Mesodermal cell (in vitro differentiated cells): Measurements from ENCODE around the gene LRSAM1.
"Not testable (repeated sequence)": the region's sequence is repeated elsewhere in the genome, so short reads cannot be mapped to it uniquely, and the experiment has no call there.

Source experiments
- H3K27ac ChIP-seq: 2 replicates; pipeline ENCODE4 v1.7.0; 2013; ENCODE audit warnings: mild to moderate bottlenecking, low read depth, low read length, moderate library complexity; ENCODE audit not compliant: severe bottlenecking
- H3K36me3 ChIP-seq: 2 replicates; pipeline ENCODE4 v1.7.1; 2013; ENCODE audit warnings: mild to moderate bottlenecking, low read length, moderate library complexity; ENCODE audit not compliant: control insufficient read depth, insufficient read depth
- H3K4me1 ChIP-seq: one replicate; pipeline ENCODE4 v1.7.1; 2013; ENCODE audit warnings: mild to moderate bottlenecking, low read length; ENCODE audit not compliant: insufficient read depth, control insufficient read depth, poor library complexity, severe bottlenecking
- H3K4me3 ChIP-seq: 2 replicates; pipeline ENCODE4 v1.7.0; 2013; ENCODE audit warnings: low read length, control low read depth, mild to moderate bottlenecking; ENCODE audit not compliant: insufficient read depth, poor library complexity, severe bottlenecking; ENCODE audit errors: extremely low read depth
- H3K9me3 ChIP-seq: 2 replicates; pipeline ENCODE4 v1.7.1; 2013; ENCODE audit warnings: mild to moderate bottlenecking, low read length, moderate library complexity; ENCODE audit not compliant: control insufficient read depth
- WGBS, 2 experiments: methylation state at CpG; one replicate each; pipeline ENCODE4 v1.1.5; 2013; ENCODE audit warnings: missing lambda C conversion rate in 2 of 2; ENCODE audit not compliant: insufficient coverage in 2 of 2; 5-methylcytosine and 5-hydroxymethylcytosine counted together

The LRSAM1 gene

DNA sequence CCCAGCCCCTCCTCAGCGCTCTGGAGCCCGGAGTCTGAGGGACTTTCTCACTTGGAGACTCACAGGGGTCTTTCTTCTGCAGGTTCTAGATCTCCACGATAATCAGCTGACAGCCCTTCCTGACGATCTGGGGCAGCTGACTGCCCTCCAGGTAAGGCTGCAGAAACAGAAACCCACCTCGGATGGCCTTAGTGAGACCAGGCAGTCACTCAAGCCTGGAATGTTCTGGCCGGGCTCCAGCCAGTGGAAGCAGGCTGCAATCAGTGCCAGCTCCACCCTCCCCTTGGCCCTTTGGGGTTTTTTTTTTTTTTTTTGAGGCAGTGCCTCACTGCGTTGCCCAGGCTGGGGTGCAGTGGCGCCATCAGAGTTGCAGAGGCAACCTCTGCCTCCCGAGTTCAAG, 7.6 kb downstream of the LRSAM1 start:
- WGBS, 2 experiments: 93 to 95% methylated on average over 8 to 9 of the region's 9 CpGs
- H3K36me3 ChIP-seq: peaks cover 70% of the 10 kb centered on the region
- no peak overlapping the region for H3K27ac ChIP-seq
- peaks cover 5% of the 10 kb centered on the region for H3K4me1 ChIP-seq
- H3K9me3 ChIP-seq: no peaks in the 10 kb centered on the region
- no peak overlapping the region for H3K4me3 ChIP-seq

DNA sequence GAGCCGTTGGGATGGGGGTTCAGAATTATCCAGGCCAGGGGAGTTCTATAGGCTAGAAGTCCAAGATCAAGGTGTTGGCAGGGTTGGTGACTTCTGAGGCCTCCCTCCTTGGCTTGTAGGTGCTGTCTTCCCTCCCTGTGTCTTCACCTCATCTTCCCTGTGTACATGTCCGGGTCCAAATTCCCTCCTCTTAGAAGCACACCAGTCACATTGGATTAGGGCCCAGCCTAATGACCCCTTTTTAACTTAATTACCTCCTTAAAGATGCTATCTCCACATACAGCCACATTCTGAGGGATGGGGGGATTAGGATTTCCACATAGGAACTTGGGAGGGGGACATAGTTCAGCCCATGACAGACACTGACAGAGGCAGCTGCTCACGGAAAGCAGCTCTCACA, 12.1 kb downstream of the LRSAM1 start:
- H3K4me1 ChIP-seq: peaks cover 8% of the 10 kb centered on the region
- peaks cover 68% of the 10 kb centered on the region for H3K36me3 ChIP-seq
- no peak overlapping the region for H3K4me3 ChIP-seq
- H3K27ac ChIP-seq: peak overlapping the region; percentile 24
- WGBS, 2 experiments: 85 to 88% methylated on average over 3 of the region's 3 CpGs
- H3K9me3 ChIP-seq: no peaks in the 10 kb centered on the region

DNA sequence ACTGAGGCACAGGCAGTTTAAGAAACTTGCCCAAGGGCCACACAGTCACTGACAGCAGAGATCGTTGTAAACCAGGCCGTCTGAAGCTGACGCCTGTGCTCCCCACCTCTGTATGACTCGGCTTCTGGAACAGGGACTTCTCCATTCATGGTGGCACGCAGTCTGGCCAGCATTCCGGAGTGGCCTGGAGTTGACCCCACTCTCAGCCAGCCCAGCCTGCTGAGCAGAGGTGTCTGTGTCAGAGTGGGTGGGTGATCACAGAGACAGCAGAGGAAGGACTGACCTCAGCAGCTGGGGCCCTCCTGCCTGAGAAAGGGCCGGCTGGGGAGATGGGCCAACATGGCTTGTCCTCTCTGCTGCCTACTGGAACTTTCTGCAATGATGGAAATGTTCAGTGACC, 12.6 kb downstream of the LRSAM1 start:
- 88 to 98% methylated on average over 5 to 7 of the region's 7 CpGs for WGBS, 2 experiments
- peak overlapping the region; percentile 24 for H3K27ac ChIP-seq
- H3K9me3 ChIP-seq: no peaks in the 10 kb centered on the region
- peaks cover 8% of the 10 kb centered on the region for H3K4me1 ChIP-seq
- H3K36me3 ChIP-seq: peaks cover 66% of the 10 kb centered on the region
- no peak overlapping the region for H3K4me3 ChIP-seq

DNA sequence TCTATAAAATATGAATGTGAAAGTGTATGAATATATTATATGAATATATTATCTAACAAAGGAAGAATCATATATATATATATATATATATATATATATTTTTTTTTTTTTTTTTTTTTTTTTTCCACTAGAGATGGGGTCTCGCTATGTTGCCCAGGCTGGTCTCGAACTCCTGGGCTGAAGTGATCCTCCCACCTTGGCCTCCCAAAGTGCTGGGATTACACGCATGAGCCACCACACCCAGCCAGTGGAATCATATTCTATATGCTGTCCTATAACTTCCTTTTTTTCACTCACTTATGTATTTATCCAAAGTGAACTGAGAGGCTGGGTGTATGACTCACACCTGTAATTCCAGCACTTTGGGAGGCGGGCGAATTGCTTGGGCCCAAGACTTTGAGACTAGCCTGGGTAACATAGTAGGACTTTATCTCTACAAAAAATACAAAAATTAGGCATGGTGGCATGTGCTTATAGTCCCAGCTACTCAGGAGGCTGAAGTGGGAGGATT, 15.2 kb downstream of the LRSAM1 start:
- peaks cover 46% of the 10 kb centered on the region for H3K36me3 ChIP-seq
- H3K4me3 ChIP-seq, H3K9me3 ChIP-seq, H3K27ac ChIP-seq, H3K4me1 ChIP-seq: not testable (repeated sequence)
- 92 to 100% methylated on average over 2 to 3 of the region's 5 CpGs for WGBS, 2 experiments

DNA sequence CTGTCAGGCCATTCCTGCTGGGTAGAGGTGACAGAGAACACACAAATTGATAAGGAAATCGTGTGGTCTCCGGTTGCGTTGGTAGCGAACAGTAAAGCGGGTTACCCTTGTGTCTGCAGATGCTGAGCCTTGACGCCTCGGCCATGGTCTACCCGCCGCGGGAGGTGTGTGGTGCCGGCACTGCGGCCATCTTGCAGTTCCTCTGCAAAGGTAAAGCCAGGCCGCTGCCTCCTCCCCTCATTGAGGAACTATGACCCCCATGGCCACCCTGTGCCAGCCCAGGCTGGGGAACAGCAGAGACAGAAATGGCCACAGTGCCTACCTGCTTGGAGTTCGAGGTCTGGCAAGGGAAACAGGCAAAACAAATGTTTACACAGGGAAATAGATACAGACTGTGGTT, 16.3 kb downstream of the LRSAM1 start:
- H3K4me1 ChIP-seq: peaks cover 8% of the 10 kb centered on the region
- 92 to 97% methylated on average over 14 of the region's 14 CpGs for WGBS, 2 experiments
- H3K9me3 ChIP-seq: no peaks in the 10 kb centered on the region
- no peak overlapping the region for H3K4me3 ChIP-seq
- no peak overlapping the region for H3K27ac ChIP-seq
- peaks cover 34% of the 10 kb centered on the region for H3K36me3 ChIP-seq

DNA sequence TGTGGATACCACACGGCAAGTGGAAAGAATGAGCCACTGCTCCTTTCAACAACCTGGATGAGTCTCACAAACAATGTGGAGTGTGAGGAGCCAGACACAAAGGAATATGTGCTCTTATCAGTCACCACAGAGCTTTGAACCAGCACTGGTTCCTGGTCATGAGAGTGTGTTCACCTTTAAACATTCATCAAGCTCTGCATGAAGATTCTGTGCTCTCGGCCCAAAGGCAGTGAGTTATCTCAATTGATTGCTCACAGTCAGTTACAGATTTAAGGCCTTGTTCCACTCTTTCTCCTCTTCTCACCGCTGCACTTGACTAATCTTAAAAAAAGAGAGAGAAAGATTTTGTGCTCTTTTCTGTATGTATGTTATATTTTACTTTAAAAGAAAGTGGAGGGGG, 19.4 kb downstream of the LRSAM1 start:
- WGBS, 2 experiments: 100% methylated on average over 2 of the region's 3 CpGs
- no peaks in the 10 kb centered on the region for H3K4me1 ChIP-seq
- no peaks in the 10 kb centered on the region for H3K9me3 ChIP-seq
- H3K4me3 ChIP-seq: no peak overlapping the region
- H3K27ac ChIP-seq: no peak overlapping the region
- H3K36me3 ChIP-seq: peaks cover 24% of the 10 kb centered on the region

DNA sequence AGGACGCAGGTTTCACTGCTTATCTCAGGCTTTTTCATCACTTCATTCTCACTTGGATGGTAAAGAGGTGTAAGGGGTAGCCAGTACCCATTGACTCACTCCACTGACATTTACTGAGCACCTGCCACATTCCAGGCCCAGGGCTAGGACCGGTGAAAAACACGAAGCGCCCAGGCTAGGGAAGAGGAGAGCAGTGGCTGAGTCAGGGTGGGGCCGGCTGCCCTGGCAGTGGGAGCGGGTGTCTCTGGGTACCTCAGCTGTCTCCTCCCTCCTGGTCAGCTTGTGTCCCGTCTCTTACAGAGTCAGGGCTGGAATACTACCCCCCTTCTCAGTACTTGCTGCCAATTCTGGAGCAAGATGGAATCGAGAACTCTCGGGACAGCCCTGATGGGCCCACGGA, 22.2 kb downstream of the LRSAM1 start:
- no peak overlapping the region for H3K4me3 ChIP-seq
- 92 to 98% methylated on average over 5 to 7 of the region's 10 CpGs for WGBS, 2 experiments
- H3K36me3 ChIP-seq: peaks cover 17% of the 10 kb centered on the region
- H3K9me3 ChIP-seq: no peaks in the 10 kb centered on the region
- no peaks in the 10 kb centered on the region for H3K4me1 ChIP-seq
- H3K27ac ChIP-seq: no peak overlapping the region

DNA sequence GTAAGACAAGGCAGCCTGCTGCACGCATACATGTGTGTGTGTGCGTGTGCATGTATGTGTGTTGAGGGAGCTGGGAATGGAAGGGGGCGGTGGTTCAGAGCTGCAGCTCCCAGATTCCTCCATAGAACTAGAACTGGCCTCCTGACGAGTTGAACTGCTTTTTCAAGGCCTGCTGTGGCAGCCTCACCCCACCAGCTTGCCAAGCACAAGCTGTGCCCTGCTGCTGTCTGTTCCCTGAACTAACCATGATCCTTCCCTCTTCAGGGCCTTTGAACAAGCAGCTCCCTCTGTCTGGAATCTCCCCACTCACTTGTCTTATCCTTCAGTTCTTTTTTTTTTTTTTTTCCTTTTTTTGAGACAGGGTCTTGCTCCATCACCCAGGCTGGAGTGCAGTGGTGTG, 22.6 kb downstream of the LRSAM1 start:
- H3K36me3 ChIP-seq: peaks cover 21% of the 10 kb centered on the region
- H3K4me3 ChIP-seq: no peak overlapping the region
- WGBS, 2 experiments: 89 to 95% methylated on average over 3 to 4 of the region's 4 CpGs

DNA sequence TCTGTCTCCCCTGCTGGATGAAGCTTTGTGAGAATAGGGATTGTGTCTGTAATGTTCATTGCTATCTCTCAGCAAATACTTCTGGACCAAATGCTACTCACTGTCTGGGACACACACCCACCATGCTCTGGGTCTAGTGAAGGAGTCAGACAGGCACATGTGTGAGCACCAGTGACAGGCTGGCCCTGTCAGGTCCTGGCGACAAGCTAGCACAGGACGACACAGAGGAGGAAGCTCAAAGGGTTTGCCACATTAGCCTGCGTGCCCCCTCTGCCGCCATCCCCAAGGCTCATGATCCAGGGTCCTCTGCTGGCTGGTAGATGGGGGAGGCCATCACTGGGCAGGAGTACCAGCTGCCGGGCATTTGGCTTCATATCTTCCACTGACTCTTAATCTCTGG, 23.3 kb downstream of the LRSAM1 start:
- WGBS, 2 experiments: 92 to 94% methylated on average over 4 of the region's 5 CpGs
- Histone ChIP-seq H3K27ac (no peak overlapping the region), H3K4me3 (no peak overlapping the region), H3K36me3 (peaks cover 28% of the 10 kb centered on the region), H3K9me3 (no peaks in the 10 kb centered on the region), H3K4me1 (no peaks in the 10 kb centered on the region)

More for the DNA sequence above, 22.6 kb downstream of the LRSAM1 start:
- no peak overlapping the region for H3K27ac ChIP-seq
- H3K9me3 ChIP-seq: no peaks in the 10 kb centered on the region
- no peaks in the 10 kb centered on the region for H3K4me1 ChIP-seq

DNA sequence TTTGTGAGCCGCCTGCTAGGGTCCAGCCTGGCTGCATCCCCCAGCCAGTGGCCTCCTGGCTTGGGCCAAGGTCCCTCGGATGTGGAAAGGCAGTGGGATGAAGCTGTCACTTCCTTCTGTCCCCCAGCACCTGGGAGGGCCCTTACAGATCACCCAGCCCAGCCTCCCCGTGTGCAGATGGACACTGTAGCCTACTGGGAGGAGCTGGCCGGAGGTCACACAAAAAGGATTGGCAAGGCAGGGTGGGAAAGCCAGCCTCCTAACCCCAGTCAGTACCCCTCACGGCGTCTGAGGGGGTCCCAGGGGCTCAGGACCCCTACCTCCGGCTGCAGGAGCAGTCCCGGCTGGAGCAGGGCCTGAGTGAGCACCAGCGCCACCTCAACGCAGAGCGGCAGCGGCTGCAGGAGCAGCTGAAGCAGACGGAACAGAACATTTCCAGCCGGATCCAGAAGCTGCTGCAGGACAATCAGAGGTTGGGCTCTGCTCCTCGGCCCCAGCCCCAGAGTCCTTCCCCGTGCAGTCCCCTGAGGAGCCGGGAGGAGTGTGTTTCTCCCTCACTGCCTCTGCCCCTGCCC, 28.3 kb downstream of the LRSAM1 start:
- Histone ChIP-seq H3K4me3 (no peak overlapping the region), H3K36me3 (peaks cover 37% of the 10 kb centered on the region), H3K27ac (no peak overlapping the region), H3K4me1 (no peaks in the 10 kb centered on the region), H3K9me3 (no peaks in the 10 kb centered on the region)
- WGBS, 2 experiments: 90 to 91% methylated on average over 13 to 15 of the region's 17 CpGs

DNA sequence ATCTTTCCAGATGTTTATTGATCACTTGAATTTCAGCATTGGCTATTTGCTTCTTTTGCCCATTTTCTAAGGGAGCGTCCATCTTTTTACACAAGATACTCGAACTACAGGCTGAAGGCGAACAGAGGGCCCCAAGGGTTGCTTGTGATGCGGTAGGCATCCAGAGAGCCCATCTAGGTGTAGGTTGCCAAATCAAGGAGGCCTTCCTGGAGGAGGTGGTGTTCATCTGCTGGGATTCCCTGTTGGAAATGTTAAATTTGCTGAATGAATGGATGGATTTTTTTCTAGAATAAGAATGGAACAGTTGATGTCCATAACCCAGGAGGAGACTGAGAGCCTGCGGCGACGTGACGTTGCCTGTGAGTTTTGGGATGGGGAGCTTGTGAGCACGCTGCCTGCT, 31.4 kb downstream of the LRSAM1 start:
- Histone ChIP-seq H3K4me1 (no peaks in the 10 kb centered on the region), H3K4me3 (no peak overlapping the region), H3K36me3 (peaks cover 47% of the 10 kb centered on the region), H3K9me3 (no peaks in the 10 kb centered on the region), H3K27ac (no peak overlapping the region)
- 95% methylated on average over 8 to 9 of the region's 9 CpGs for WGBS, 2 experiments
